Transverse colon (tissue), 4 donors: ENCODE data around the gene MYH9.

Source experiments
- CTCF ChIP-seq, 5 experiments: fragments of 200-600 bp in 3 of 5; fragments of 450-650 bp in 2 of 5; sonication (generic) in 3 of 5; IDR thresholded peaks; 1 replicate in 2 of 5; 2 replicates in 3 of 5; pipeline ENCODE4 v1.5.1; 2016 to 2017; ENCODE audit warnings: antibody characterized with exemption in 5 of 5, inconsistent platforms in 3 of 5, mild to moderate bottlenecking in 2 of 5, moderate library complexity in 1 of 5
- POLR2A ChIP-seq: fragments of 450-650 bp; IDR thresholded peaks from one replicate; pipeline ENCODE4 v1.6.1; 2016; ENCODE audit warnings: antibody characterized with exemption, mild to moderate bottlenecking, moderate library complexity
- POLR2AphosphoS5 ChIP-seq, 3 donors: sonication (generic); formaldehyde crosslinking; IDR thresholded peaks; one replicate each; pipeline ENCODE4 v1.6.1; 2016; ENCODE audit warnings: antibody characterized with exemption in 3 of 3

GRCh38 chr22:36246718-36247117 is 141.0 kb downstream of the MYH9 start:
- no peak for TF ChIP-seq CTCF (IDR thresholded peaks at IDR 0.05)
- TF ChIP-seq POLR2AphosphoS5 (IDR thresholded peaks at IDR 0.05) = no peak
- no peak for TF ChIP-seq POLR2A
